Tibial artery (tissue), 4 donors: ENCODE measurements around the gene API5.

Source experiments
- DNase-seq, 2 donors: peaks; one replicate each; pipeline ENCODE4 v3.0.0-alpha.2; 2019
- H3K27ac ChIP-seq, 2 donors: fragments of 200-600 bp; sonication (generic) in 1 of 2; 1 replicate in 1 of 2; 2 replicates in 1 of 2; pipeline ENCODE4 v1.5.1; 2018 to 2019; ENCODE audit warnings: mild to moderate bottlenecking in 1 of 2
- H3K27me3 ChIP-seq, 2 donors: fragments of 200-600 bp; sonication (generic) in 1 of 2; one replicate each; pipeline versions ENCODE4 v1.5.1 to v1.6.0; 2016 to 2019
- H3K36me3 ChIP-seq, 3 donors: fragments of 200-600 bp; sonication (generic) in 2 of 3; one replicate each; pipeline ENCODE4 v1.5.1; 2016 to 2019; ENCODE audit warnings: mild to moderate bottlenecking in 2 of 3
- H3K4me1 ChIP-seq, 4 donors: fragments of 200-600 bp; sonication (generic) in 2 of 4; 1 replicate in 3 of 4; 2 replicates in 1 of 4; pipeline ENCODE4 v1.5.1; 2016 to 2019
- H3K4me3 ChIP-seq, 2 donors: fragments of 200-600 bp; sonication (generic) in 1 of 2; 1 replicate in 1 of 2; 2 replicates in 1 of 2; pipeline ENCODE4 v1.5.1; 2018 to 2019; ENCODE audit warnings: mild to moderate bottlenecking in 2 of 2
- H3K9me3 ChIP-seq, 3 donors: fragments of 200-600 bp; sonication (generic) in 1 of 3; one replicate each; pipeline ENCODE4 v1.5.1; 2016 to 2019
- intact Hi-C: fragments of 100-400 bp; cut with DNase I; formaldehyde crosslinking; loops from one replicate; pipeline ENCODE4 v1.15.0; 2023; ENCODE audit warnings: low total_unique reads
- TF ChIP-seq, protein P1 (sequence below), 2 experiments: fragments of 200-600 bp in 1 of 2; fragments of 450-650 bp in 1 of 2; IDR thresholded peaks; one replicate each; pipeline ENCODE4 v1.5.1; 2017 to 2019; ENCODE audit warnings: antibody characterized with exemption in 2 of 2, mild to moderate bottlenecking in 1 of 2, moderate library complexity in 1 of 2

API5 gene

GRCh38 chr11:43377389-43377788 lies 65.6 kb downstream of the API5 start:
- TF ChIP-seq, protein P1, sequence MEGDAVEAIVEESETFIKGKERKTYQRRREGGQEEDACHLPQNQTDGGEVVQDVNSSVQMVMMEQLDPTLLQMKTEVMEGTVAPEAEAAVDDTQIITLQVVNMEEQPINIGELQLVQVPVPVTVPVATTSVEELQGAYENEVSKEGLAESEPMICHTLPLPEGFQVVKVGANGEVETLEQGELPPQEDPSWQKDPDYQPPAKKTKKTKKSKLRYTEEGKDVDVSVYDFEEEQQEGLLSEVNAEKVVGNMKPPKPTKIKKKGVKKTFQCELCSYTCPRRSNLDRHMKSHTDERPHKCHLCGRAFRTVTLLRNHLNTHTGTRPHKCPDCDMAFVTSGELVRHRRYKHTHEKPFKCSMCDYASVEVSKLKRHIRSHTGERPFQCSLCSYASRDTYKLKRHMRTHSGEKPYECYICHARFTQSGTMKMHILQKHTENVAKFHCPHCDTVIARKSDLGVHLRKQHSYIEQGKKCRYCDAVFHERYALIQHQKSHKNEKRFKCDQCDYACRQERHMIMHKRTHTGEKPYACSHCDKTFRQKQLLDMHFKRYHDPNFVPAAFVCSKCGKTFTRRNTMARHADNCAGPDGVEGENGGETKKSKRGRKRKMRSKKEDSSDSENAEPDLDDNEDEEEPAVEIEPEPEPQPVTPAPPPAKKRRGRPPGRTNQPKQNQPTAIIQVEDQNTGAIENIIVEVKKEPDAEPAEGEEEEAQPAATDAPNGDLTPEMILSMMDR (IDR thresholded peaks at IDR 0.05) = no peak
- no peak for DNase-seq

DNA sequence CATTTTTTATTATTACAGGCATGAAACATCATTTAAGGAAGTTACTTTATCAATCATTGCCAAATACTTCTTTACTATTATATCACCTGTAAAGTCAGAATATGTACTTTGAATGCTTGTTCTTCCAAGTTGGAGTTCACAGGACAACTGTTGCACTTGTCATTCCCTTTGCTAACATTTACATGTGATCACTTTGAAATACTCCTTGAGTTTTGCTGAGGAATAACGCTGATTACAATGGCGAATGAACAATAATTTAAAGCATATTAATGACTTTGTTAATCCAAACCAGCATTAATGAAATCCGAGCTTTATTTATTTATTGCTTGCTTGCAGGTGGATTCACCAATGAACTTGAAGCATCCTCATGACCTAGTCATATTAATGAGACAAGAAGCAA lies 67.1 kb downstream of the API5 start:
- peaks cover 0 to 24% (median 11%) of the 10 kb centered on the region in 3 donors for H3K36me3 ChIP-seq
- H3K27ac ChIP-seq = no peak overlapping the region
- no peaks in the 10 kb centered on the region for H3K27me3 ChIP-seq
- no peak overlapping the region for H3K4me3 ChIP-seq
- TF ChIP-seq, protein P1 (IDR thresholded peaks at IDR 0.05) = no peak
- no peaks in the 10 kb centered on the region for H3K4me1 ChIP-seq
- no peaks in the 10 kb centered on the region for H3K9me3 ChIP-seq
- no peak for DNase-seq
- intact Hi-C loops = no loop called here

More at GRCh38 chr11:43377389-43377788, 65.6 kb downstream of the API5 start:
- no peaks in the 10 kb centered on the region for H3K27me3 ChIP-seq
- peaks cover 0 to 16% (median 5%) of the 10 kb centered on the region in 3 donors for H3K36me3 ChIP-seq
- no peaks in the 10 kb centered on the region for H3K9me3 ChIP-seq
- no peak overlapping the region for H3K27ac ChIP-seq
- intact Hi-C loops = no loop called here
- H3K4me3 ChIP-seq = no peak overlapping the region
- no peaks in the 10 kb centered on the region for H3K4me1 ChIP-seq

DNA sequence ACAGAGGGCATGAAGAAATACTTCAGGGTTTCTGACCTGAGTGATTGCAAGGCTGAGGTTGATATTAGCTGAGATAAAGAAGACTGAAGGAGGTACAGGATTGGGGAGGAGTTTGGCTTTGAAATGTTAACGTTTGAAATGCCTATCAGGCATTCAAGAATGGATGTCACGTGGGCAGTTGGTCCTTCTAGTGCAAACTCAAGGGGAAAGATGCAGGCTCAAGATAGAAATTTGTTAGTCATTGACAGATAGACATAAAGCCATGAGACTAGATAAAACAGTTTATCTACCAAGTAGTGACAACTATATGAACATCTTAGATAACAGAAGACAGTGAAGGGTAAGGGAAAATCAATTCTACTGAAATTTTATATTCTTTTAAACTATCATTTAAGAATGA lies 70.0 kb downstream of the API5 start:
- Histone ChIP-seq H3K27ac (no peak overlapping the region), H3K4me1 (no peaks in the 10 kb centered on the region), H3K9me3 (no peaks in the 10 kb centered on the region), H3K4me3 (no peak overlapping the region), H3K36me3 (peaks cover 0 to 27% (median 11%) of the 10 kb centered on the region in 3 donors), H3K27me3 (no peaks in the 10 kb centered on the region)
- TF ChIP-seq, protein P1 (IDR thresholded peaks at IDR 0.05) = no peak
- no peak for DNase-seq
- intact Hi-C loops = no loop called here

GRCh38 chr11:43382614-43383013 lies 70.8 kb downstream of the API5 start:
- intact Hi-C loops = no loop called here
- H3K36me3 ChIP-seq = peaks cover 0 to 34% (median 11%) of the 10 kb centered on the region in 3 donors
- no peak overlapping the region for H3K27ac ChIP-seq
- H3K4me1 ChIP-seq = no peaks in the 10 kb centered on the region
- no peak overlapping the region for H3K4me3 ChIP-seq
- H3K9me3 ChIP-seq = no peaks in the 10 kb centered on the region
- no peak for DNase-seq
- no peaks in the 10 kb centered on the region for H3K27me3 ChIP-seq
- TF ChIP-seq, protein P1 (IDR thresholded peaks at IDR 0.05) = no peak

DNA sequence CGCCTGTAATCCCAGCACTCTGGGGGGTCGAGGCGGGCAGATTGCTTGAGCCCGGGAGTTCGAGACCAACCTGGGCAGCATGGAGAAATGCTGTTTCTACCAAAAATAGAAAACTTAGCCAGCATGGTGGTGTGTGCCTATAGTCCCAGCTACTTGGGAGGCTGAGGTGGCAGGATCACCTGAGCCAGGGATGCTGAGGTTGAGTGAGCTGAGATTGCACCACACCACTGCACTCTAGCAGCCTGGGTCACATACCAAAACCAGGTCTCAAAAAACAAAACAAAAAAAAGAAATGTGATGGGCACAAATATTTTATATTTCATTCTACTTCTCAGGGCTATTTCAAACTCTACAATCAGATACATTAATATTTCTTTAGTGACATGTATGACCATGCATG lies 72.6 kb downstream of the API5 start:
- Histone ChIP-seq H3K36me3 (peaks cover 0 to 34% (median 11%) of the 10 kb centered on the region in 3 donors), H3K27me3 (no peaks in the 10 kb centered on the region), H3K4me3 (no peak overlapping the region), H3K4me1 (no peaks in the 10 kb centered on the region), H3K27ac (no peak overlapping the region), H3K9me3 (no peaks in the 10 kb centered on the region)
- TF ChIP-seq, protein P1 (IDR thresholded peaks at IDR 0.05) = no peak
- intact Hi-C loops = no loop called here
- no peak for DNase-seq

- TF ChIP-seq, protein P1 (IDR thresholded peaks at IDR 0.05) = no peak
- Histone ChIP-seq H3K27me3 (no peaks in the 10 kb centered on the region), H3K9me3 (no peaks in the 10 kb centered on the region), H3K4me1 (no peaks in the 10 kb centered on the region), H3K27ac (no peak overlapping the region), H3K4me3 (no peak overlapping the region), H3K36me3 (peaks cover 49 to 75% (median 62%) of the 10 kb centered on the region in 3 donors)
- intact Hi-C loops = no loop called here
- DNase-seq = no peak
Measured at GRCh38 chr11:43392713-43393112, 80.9 kb downstream of the API5 start.
